Activated CD4-positive, CD25-positive, alpha-beta regulatory T cell (primary cell): ENCODE data around the gene SLC5A7.

Experiments used
- DNase-seq, 4 experiments: peaks; one replicate each; lab custom pipeline; 2025; lab: John Stamatoyannopoulos, UW

The SLC5A7 gene

GRCh38 chr2:107986278-107987217, at the start of gene SLC5A7:
Gene SLC5A7, plus strand, starts transcription at chr2:107986524. Its CDS starts 1,632 bp downstream, at chr2:107988156.
- no peak for DNase-seq

- DNase-seq, result no peak
Measured at GRCh38 chr2:107961395-107961794, 24.9 kb upstream of the SLC5A7 start.

GRCh38 chr2:107964185-107964584, 22.1 kb upstream of the SLC5A7 start:
- DNase-seq, result no peak

GRCh38 chr2:107984707-107985106, 1.6 kb upstream of the SLC5A7 start:
- no peak for DNase-seq

GRCh38 chr2:107988108-107988507, 1.8 kb downstream of the SLC5A7 start:
- no peak for DNase-seq

GRCh38 chr2:107989445-107989844, 3.1 kb downstream of the SLC5A7 start:
- no peak for DNase-seq

- no peak for DNase-seq
Measured at GRCh38 chr2:107990718-107991117, 4.4 kb downstream of the SLC5A7 start.

- DNase-seq, result no peak
Measured at GRCh38 chr2:107992069-107992468, 5.7 kb downstream of the SLC5A7 start.

- DNase-seq, result no peak
Measured at GRCh38 chr2:107999158-107999557, 12.8 kb downstream of the SLC5A7 start.

GRCh38 chr2:108010912-108011591, 24.7 kb downstream of the SLC5A7 start:
- DNase-seq, result no peak

GRCh38 chr2:108013305-108013704, 27.0 kb downstream of the SLC5A7 start:
- DNase-seq, result no peak

GRCh38 chr2:108022628-108023027, 36.3 kb downstream of the SLC5A7 start:
- no peak for DNase-seq

GRCh38 chr2:108023776-108024175, 37.5 kb downstream of the SLC5A7 start:
- DNase-seq, result no peak

- DNase-seq, result no peak
Measured at GRCh38 chr2:108026092-108026794, 39.9 kb downstream of the SLC5A7 start.

GRCh38 chr2:108029496-108029895, 43.2 kb downstream of the SLC5A7 start:
- DNase-seq, result no peak

- DNase-seq, result no peak
Measured at GRCh38 chr2:108029912-108030311, 43.6 kb downstream of the SLC5A7 start.

GRCh38 chr2:108031471-108031941, 45.2 kb downstream of the SLC5A7 start:
- DNase-seq, result no peak

- DNase-seq, result no peak
Measured at GRCh38 chr2:108034843-108035242, 48.5 kb downstream of the SLC5A7 start.

GRCh38 chr2:108048752-108049151, 62.4 kb downstream of the SLC5A7 start:
- DNase-seq, result no peak

GRCh38 chr2:108058576-108059137, 72.3 kb downstream of the SLC5A7 start:
- DNase-seq, result no peak

GRCh38 chr2:108061439-108062042, 75.2 kb downstream of the SLC5A7 start:
- no peak for DNase-seq
